ENCODE results near the gene ZNF445.

The ZNF445 gene

GRCh38 chr3:44392489-44392888 is 85.0 kb downstream of the ZNF445 start:
- Histone ChIP-seq H3K9me3 (ENCODE audit: insufficient read depth, low read depth, low read length) (no peaks in the 10 kb centered on the region), H2AK5ac (ENCODE audit: low read length) (no peak overlapping the region), H3K4me1 (ENCODE audit: control insufficient read depth in 1 of 2, insufficient read depth in 2 of 2, low read length in 2 of 2) (no peaks in the 10 kb centered on the region), H2BK120ac (ENCODE audit: insufficient read depth, low read length, poor library complexity) (no peak overlapping the region), H3K79me2 (ENCODE audit: control insufficient read depth, insufficient read depth, low read length, poor library complexity) (no peaks in the 10 kb centered on the region), H4K91ac (ENCODE audit: low read depth, low read length) (no peak overlapping the region), H2AFZ (ENCODE audit: insufficient read depth, low read length, poor library complexity) (no peak overlapping the region), H2BK12ac (ENCODE audit: low read length) (no peak overlapping the region), H4K12ac (ENCODE audit: low read depth, low read length) (no peak overlapping the region), H3K4me3 (ENCODE audit: low read depth, low read length) (no peak overlapping the region), H3K9ac (ENCODE audit: low read length) (no peak overlapping the region), H3K14ac (ENCODE audit: low read length) (no peak overlapping the region), H3K23ac (ENCODE audit: low read length) (no peak overlapping the region), H3K36me3 (ENCODE audit: control insufficient read depth in 1 of 2, insufficient read depth in 2 of 2, low read length in 2 of 2) (peaks cover 0 to 3% of the 10 kb centered on the region in 2 experiments), H3K18ac (ENCODE audit: low read length) (no peak overlapping the region), H3K4ac (ENCODE audit: low read depth, low read length) (no peak overlapping the region), H3K27me3 (ENCODE audit: insufficient read depth, low read length) (no peaks in the 10 kb centered on the region), H4K8ac (ENCODE audit: low read depth, low read length) (no peak overlapping the region), H3K4me2 (ENCODE audit: low read length) (no peak overlapping the region), H3K27ac (ENCODE audit: low read depth, low read length) (no peak overlapping the region), H3K79me1 (ENCODE audit: low read length) (no peaks in the 10 kb centered on the region), H2BK5ac (ENCODE audit: low read depth, low read length, poor library complexity) (no peak overlapping the region)
- DNase-seq, result no peak
- no CpG with 5 or more reads among the region's 1 CpG for WGBS (ENCODE audit: extremely low coverage, insufficient coverage, insufficient read length)

GRCh38 chr3:44387404-44387803 is 90.1 kb downstream of the ZNF445 start:
- Histone ChIP-seq H3K18ac (ENCODE audit: low read length) (no peak overlapping the region), H2BK12ac (ENCODE audit: low read length) (no peak overlapping the region), H3K14ac (ENCODE audit: low read length) (no peak overlapping the region), H3K79me2 (ENCODE audit: control insufficient read depth, insufficient read depth, low read length, poor library complexity) (no peaks in the 10 kb centered on the region), H4K12ac (ENCODE audit: low read depth, low read length) (no peak overlapping the region), H3K79me1 (ENCODE audit: low read length) (no peaks in the 10 kb centered on the region), H3K4me3 (ENCODE audit: low read depth, low read length) (no peak overlapping the region), H3K4ac (ENCODE audit: low read depth, low read length) (no peak overlapping the region), H3K9ac (ENCODE audit: low read length) (no peak overlapping the region), H4K91ac (ENCODE audit: low read depth, low read length) (no peak overlapping the region), H2AK5ac (ENCODE audit: low read length) (no peak overlapping the region), H3K27me3 (ENCODE audit: insufficient read depth, low read length) (no peaks in the 10 kb centered on the region), H2AFZ (ENCODE audit: insufficient read depth, low read length, poor library complexity) (no peak overlapping the region), H3K4me2 (ENCODE audit: low read length) (no peak overlapping the region), H2BK120ac (ENCODE audit: insufficient read depth, low read length, poor library complexity) (no peak overlapping the region), H2BK5ac (ENCODE audit: low read depth, low read length, poor library complexity) (no peak overlapping the region), H3K27ac (ENCODE audit: low read depth, low read length) (no peak overlapping the region), H4K8ac (ENCODE audit: low read depth, low read length) (no peak overlapping the region), H3K23ac (ENCODE audit: low read length) (no peak overlapping the region), H3K36me3 (ENCODE audit: control insufficient read depth in 1 of 2, insufficient read depth in 2 of 2, low read length in 2 of 2) (peaks cover 6 to 7% of the 10 kb centered on the region in 2 experiments), H3K9me3 (ENCODE audit: insufficient read depth, low read depth, low read length) (peaks cover 11% of the 10 kb centered on the region), H3K4me1 (ENCODE audit: control insufficient read depth in 1 of 2, insufficient read depth in 2 of 2, low read length in 2 of 2) (no peaks in the 10 kb centered on the region)
- DNase-seq, result no peak
- WGBS (ENCODE audit: extremely low coverage, insufficient coverage, insufficient read length), result no CpG with 5 or more reads among the region's 7 CpGs
